Measurements from ENCODE around the gene ROR1.
A peak's percentile ranks its signal among the peaks of the same experiment; 100 is the strongest.

ROR1 gene

GRCh38 chr1:64173336-64173940 is 399.6 kb downstream of the ROR1 start:
- Mint-ChIP-seq H3K9me3 (peaks cover 16% of the 10 kb centered on the region), H3K4me1 (peaks cover 51% of the 10 kb centered on the region), H3K36me3 (ENCODE audit: low read depth) (peaks cover 69% of the 10 kb centered on the region), H3K27me3 (ENCODE audit: low read depth) (peaks cover 4% of the 10 kb centered on the region), H3K27ac (peak overlapping the region; percentile 98 to 99 (median 99)), H3K4me3 (peak overlapping the region; percentile 7 to 53 (median 21))
- no peak for TF ChIP-seq CTCF (IDR thresholded peaks at IDR 0.05; ENCODE audit: unreplicated experiment in 3 of 3)

- H3K27ac Mint-ChIP-seq = peak overlapping the region in 2 of 3 experiments; percentile 98 to 99
- no peak for TF ChIP-seq CTCF (IDR thresholded peaks at IDR 0.05; ENCODE audit: unreplicated experiment in 3 of 3)
- peaks cover 8% of the 10 kb centered on the region for H3K9me3 Mint-ChIP-seq
- no peak overlapping the region for H3K4me3 Mint-ChIP-seq
- peaks cover 62% of the 10 kb centered on the region for H3K36me3 Mint-ChIP-seq (ENCODE audit: low read depth)
- H3K4me1 Mint-ChIP-seq = peaks cover 49% of the 10 kb centered on the region
- H3K27me3 Mint-ChIP-seq (ENCODE audit: low read depth) = peaks cover 4% of the 10 kb centered on the region
These were observed 401.8 kb downstream of the ROR1 start for GRCh38 chr1:64175639-64176038.

- H3K36me3 Mint-ChIP-seq (ENCODE audit: low read depth) = peaks cover 54% of the 10 kb centered on the region
- H3K27ac Mint-ChIP-seq = peak overlapping the region in 2 of 3 experiments; percentile 26 to 99
- peaks cover 4% of the 10 kb centered on the region for H3K27me3 Mint-ChIP-seq (ENCODE audit: low read depth)
- no peak for TF ChIP-seq CTCF (IDR thresholded peaks at IDR 0.05; ENCODE audit: unreplicated experiment in 3 of 3)
- peaks cover 2% of the 10 kb centered on the region for H3K9me3 Mint-ChIP-seq
- peaks cover 39% of the 10 kb centered on the region for H3K4me1 Mint-ChIP-seq
- no peak overlapping the region for H3K4me3 Mint-ChIP-seq
These were observed 402.8 kb downstream of the ROR1 start for GRCh38 chr1:64176659-64177058.

- peaks cover 4% of the 10 kb centered on the region for H3K27me3 Mint-ChIP-seq (ENCODE audit: low read depth)
- H3K4me1 Mint-ChIP-seq = peaks cover 33% of the 10 kb centered on the region
- no peak for TF ChIP-seq CTCF (IDR thresholded peaks at IDR 0.05; ENCODE audit: unreplicated experiment in 3 of 3)
- peak overlapping the region in 2 of 3 experiments; percentile 31 to 54 for H3K27ac Mint-ChIP-seq
- no peaks in the 10 kb centered on the region for H3K9me3 Mint-ChIP-seq
- no peak overlapping the region for H3K4me3 Mint-ChIP-seq
- peaks cover 48% of the 10 kb centered on the region for H3K36me3 Mint-ChIP-seq (ENCODE audit: low read depth)
These were observed 405.8 kb downstream of the ROR1 start for GRCh38 chr1:64179588-64179987.

GRCh38 chr1:64182207-64182606 is 408.4 kb downstream of the ROR1 start:
- no peaks in the 10 kb centered on the region for H3K27me3 Mint-ChIP-seq (ENCODE audit: low read depth)
- no peaks in the 10 kb centered on the region for H3K9me3 Mint-ChIP-seq
- H3K36me3 Mint-ChIP-seq (ENCODE audit: low read depth) = peaks cover 28% of the 10 kb centered on the region
- TF ChIP-seq CTCF (IDR thresholded peaks at IDR 0.05; ENCODE audit: unreplicated experiment in 3 of 3) = no peak
- peak overlapping the region; percentile 36 to 46 (median 36) for H3K27ac Mint-ChIP-seq
- H3K4me3 Mint-ChIP-seq = no peak overlapping the region
- H3K4me1 Mint-ChIP-seq = peaks cover 20% of the 10 kb centered on the region

GRCh38 chr1:64183395-64184002 is 409.7 kb downstream of the ROR1 start:
- no peaks in the 10 kb centered on the region for H3K27me3 Mint-ChIP-seq (ENCODE audit: low read depth)
- H3K9me3 Mint-ChIP-seq = no peaks in the 10 kb centered on the region
- no peak overlapping the region for H3K4me3 Mint-ChIP-seq
- TF ChIP-seq CTCF (IDR thresholded peaks at IDR 0.05; ENCODE audit: unreplicated experiment in 3 of 3) = no peak
- H3K27ac Mint-ChIP-seq = peak overlapping the region; percentile 77 to 92 (median 88)
- H3K36me3 Mint-ChIP-seq (ENCODE audit: low read depth) = peaks cover 15% of the 10 kb centered on the region
- H3K4me1 Mint-ChIP-seq = peaks cover 20% of the 10 kb centered on the region
